Hypothalamus (tissue), 51 donors: Measurements from ENCODE around the gene SCOC.
A peak's percentile ranks its signal among the peaks of the same experiment; 100 is the strongest.
"Not testable (repeated sequence)": the region's sequence is repeated elsewhere in the genome, so short reads cannot be mapped to it uniquely, and the experiment has no call there.

Source experiments
- DNase-seq, 51 donors: peaks; one replicate each; lab custom pipeline; 2025; lab: John Stamatoyannopoulos, UW

Gene SCOC

DNA sequence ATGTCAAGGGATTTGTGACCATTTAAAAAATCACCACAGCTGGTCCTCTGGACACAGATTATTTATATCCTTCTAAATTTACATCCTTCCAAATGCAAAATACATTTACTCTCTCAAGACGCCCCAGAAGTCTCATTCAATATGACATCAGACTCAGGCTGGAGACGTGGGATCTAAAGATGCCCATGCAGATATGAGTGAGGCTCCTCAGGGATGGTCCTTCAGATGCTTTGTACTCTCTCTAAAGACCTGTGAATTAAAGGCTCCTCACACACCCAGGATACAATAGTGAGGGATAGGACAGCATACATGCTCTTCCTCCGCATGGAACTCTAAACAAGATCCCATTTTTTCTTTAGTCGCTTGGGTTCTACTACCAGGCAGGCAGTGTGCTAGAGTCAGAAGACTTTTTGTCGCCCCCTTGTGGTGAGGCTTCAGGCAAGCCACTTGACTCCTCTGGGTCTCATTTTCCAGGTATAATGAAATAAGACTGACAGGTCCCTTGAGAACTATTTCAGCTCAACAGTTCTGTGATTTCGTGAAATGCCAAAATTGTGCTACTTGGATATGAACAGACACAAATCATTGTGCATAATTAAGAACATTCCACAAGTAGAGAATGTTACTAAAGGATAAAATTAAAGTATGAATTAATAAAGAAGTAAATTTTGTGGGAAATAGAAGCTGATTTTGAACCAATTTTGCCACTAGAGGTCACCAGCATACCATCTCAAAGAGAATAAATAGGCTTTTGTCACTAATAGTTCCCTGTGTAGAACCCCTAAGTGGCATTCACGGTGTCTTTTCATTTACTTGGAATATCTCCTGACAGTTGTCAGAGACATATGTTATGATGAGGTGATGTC is 13.7 kb upstream of the SCOC start:
- peak in 38 of 51 donors; percentile 1 to 79 (median 37) for DNase-seq

DNA sequence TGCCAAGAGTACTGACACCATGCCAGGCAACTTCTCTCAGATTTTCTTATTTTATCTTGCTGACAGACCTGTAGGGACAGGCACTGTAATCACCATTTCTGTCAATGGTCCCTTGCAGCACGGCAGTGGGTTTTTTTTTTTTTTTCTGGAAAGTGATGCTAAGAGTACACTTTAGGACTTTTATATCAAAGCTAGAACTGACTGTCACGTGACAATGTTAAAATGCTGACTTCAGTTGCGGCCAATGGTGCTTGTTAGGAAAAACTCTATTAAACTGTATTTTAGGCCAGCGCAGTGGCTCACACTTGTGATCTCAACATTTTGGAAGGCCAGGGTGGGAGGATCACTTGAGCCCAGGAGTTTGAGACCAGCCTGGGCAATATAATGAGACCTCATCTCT is 12.3 kb upstream of the SCOC start:
- no peak for DNase-seq

DNA sequence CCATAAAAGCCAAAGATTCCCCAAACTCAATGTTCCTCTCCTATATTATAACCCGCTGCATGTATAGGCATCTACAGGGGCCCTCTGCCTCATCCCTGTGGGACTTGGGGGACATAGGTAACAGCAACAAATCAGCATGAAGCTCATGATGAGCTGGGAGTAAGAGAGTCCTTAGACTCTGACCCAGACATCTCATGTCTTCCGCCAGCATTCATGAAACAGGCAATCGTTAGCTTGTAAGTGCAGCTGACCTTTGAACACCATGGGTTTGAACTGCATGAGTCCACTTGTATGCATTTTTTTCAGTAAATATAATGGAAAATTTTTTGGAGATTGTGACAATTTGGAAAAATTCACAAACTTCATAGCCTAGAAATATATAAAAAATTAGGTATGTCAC is 10.4 kb upstream of the SCOC start:
- DNase-seq = no peak

DNA sequence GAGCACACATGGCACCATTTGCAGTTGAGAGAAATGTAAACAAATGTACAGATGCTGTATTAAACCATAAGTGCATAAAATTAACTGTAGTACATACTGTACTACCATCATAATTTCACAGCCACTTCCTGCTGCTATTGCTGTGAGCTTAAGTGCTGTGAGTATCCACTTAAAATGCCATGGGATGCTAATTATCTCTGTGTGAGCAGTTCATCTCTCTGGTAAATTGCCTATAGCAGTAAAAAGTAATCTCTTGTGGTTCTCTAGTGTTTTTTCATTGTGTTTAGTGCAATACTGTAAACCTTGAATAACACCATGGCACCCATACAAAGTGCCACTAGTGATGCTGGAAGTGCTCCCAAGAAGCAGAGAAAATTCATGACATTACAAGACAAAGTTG is 9.9 kb upstream of the SCOC start:
- no peak for DNase-seq

DNA sequence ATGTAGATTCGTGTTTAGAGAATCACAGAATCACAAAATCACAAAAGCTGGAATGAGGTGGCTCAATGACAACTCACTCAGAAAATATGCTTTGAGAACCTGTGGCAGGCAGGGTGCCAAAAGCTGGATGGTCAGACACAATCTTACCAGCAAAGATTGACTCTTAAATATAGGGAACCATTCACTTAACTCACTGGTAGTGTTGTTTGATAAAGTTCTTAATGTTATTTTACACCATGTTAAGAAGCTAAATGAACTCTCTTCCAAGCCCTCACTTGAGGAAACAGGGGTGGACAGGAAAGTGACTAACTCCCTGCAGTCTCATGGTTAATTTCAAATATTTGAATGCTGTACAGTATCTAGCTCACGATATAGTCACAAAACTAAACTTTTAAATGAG is 5.7 kb upstream of the SCOC start:
- DNase-seq = no peak

DNA sequence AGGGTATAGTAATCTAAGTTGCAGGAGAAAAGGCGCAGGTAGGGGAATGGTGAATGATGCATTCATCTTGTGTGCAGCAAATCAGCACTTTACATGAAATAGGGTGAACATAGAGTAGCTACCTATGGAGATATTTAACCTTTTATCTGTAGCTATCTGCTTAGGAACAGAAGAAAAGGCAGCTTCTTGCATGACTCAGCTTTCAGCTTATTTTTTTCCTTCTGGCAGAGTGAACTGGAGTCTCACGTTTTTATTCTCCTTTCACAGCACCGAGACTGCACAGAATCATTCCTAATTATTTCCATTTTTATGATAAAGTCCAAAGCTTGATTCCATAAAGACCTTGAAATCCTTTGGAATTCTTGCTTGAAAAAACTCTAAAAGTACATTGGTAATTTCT is 4.8 kb upstream of the SCOC start:
- DNase-seq = no peak

DNA sequence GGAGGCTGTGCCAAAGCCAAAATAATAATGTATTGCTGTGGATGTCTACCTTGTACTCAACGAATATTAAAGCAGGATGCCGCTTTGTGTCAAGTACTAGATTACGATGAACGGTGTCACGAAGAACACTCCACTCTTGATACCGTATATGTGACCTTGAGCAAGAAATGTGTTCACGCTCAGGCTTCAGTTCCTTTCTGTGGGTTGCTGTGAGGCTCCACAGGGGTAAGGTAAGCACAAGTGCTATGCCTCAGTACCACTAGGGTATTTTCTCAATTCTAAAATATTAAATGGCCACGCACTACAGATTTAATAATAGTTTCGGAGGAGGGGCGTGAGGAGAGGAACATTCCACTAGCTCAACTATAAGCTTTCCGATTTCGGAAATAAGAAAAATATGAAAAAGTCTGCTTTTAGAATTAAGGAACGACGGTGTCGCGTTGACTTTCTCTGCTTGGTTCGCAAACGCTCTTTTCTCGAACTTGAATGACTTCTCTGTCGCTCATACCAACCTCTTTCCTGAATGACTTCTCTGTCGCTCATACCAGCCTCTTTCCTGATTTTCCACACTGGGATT is 607 bp upstream of the SCOC start:
- peak in 2 of 51 donors; percentile 25 to 63 for DNase-seq

DNA sequence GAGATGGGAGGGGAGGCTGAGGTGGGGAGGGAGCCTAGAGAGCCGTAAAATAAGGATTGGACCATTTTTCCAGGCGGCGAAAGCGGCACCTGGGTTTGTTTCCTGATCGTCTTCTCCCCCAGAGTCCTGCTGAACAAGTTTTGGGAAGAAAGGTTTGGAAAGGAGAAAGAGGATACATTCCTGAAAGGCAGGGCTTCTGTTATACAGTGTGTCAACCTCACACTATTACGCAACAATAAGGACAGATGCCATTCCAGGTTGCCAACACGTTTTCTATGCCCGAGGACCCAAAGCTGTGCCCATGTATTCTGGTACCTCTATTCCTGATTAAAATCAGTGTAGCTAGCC is 658 bp downstream of the SCOC start:
- no peak for DNase-seq

DNA sequence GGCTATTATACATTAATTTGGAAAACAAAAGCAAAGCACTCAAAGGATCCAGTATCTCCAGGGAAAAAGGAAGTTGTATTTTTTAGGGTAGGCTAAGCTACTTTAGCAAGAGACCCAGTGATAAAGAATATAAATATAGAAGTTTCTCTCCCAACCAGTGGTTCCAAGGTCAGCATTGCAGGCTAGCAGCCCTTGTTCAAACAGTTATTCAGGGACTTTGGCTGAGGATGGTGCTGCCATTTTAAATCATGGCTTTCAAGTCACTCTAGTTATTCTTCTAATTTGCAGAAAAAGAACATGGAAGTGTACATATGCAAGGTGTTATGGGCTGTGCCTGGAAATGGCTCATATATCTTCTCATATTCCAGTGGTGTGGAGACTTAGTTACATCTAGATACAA is 9.3 kb downstream of the SCOC start:
- DNase-seq = no peak

DNA sequence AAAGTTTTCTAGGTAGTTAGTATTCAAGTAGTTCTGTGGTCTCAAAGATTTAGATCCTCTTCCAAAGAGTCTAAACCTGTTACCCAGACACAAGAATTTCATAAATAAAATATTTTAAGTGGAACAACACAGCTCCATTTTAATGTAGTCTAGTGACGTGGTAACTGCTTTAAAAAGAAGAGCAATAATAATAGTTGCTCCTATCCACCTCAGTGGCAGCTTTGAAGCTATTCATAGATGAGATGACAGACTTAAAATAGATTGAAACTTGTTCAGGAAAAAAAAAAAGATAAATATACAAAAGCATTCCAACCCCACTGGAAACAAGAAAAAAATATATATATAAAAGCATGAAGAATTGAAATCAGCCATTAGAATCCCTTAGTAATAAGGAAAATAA is 14.6 kb downstream of the SCOC start:
- no peak for DNase-seq

DNA sequence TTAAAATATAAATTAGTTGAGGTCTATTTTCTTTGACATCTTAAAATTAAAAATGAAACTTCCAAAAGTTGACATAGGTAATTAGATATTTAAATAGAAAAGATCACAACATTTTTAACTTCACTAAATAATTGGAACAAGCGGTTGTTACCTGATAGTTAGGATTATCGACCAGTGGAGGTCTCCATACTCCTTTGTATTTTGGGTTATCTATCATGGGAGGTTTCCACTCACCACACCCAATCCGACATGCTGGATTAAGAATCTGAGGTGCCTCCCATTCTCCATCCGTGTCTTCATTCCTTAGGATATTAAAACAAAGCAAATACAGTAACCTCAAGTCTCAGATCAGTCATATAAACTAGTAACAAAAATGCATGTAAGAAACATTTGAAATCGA is 22.2 kb downstream of the SCOC start:
- DNase-seq = no peak

DNA sequence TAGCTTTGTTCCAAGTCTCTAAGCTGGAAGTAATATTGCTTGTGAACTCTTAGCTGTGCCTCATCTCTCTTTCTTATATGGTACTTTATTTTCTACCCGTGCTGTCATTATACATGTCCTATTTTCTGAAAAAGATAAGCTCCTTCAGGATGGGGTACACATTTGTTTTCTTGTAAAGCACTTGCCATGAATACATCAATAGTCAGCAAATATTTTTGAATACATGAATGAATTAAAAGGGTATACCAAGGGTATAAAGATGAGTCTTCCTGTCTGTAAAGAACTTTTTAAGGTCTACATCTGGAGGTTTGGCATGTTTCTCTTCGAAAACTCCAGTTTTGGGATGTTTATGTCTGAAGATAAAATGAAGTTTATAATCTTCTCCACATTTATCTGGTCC is 26.7 kb downstream of the SCOC start:
- no peak for DNase-seq

DNA sequence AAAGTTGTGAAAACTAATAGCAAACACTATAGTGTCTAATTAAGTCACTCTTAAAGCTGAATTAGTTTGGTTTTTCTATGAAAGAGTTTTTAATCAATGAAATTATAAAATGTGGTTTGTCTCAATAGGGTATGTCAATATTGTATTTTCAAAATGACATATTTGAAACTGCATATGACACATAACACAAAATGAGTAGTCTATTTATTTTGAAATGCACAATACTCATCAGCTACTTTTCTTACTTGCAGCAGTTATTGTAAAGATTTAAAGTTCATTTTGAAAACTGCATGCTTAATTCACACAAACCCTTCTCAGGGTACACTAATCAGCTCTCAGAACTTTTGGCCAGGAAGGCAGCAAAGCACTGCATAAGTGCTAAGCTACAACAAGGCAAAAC is 32.8 kb downstream of the SCOC start:
- no peak for DNase-seq

DNA sequence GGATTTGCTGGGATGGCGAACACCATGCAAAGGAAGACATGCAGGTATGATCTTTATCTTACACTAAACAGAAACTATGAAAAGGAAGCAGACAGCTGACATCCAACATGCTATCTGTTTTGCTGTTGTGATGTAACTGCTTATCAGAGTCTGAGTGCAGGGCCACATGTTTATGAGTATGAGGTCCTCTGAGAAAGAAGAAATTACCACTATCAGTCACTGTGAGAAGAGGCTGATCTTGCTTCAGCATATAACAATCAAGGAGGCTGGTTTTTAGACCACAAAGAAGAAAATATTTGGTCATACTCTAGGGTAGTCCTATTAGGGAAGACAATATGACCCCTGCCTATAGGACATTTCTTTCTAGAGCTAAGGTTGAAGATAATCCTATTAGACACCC is 35.5 kb downstream of the SCOC start:
- no peak for DNase-seq

DNA sequence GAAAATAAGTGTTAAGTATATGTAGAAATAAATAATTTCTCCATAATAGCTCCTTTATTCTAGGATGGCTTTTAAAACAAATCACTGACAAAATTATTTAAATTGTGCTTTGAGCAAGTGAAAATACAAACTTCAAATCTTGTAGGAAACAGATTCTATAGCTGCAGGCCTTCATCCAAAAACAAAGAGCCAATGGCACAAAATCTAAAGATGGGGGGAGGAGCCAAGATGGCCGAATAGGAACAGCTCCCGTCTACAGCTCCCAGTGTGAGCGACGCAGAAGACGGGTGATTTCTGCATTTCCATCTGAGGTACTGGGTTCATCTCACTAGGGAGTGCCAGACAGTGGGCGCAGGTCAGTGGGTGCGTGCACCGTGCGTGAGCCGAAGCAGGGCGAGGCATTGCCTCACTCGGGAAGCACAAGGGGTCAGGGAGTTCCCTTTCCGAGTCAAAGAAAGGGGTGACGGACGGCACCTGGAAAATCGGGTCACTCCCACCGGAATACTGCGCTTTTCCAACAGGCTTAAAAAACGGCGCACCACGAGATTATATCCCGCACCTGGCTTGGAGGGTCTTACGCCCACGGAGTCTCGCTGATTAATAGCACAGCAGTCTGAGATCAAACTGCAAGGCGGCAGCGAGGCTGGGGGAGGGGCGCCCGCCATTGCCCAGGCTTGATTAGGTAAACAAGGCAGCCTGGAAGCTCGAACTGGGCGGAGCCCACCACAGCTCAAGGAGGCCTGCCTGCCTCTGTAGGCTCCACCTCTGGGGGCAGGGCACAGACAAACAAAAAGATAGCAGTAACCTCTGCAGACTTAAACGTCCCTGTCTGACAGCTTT is 39.9 kb downstream of the SCOC start:
- not testable (repeated sequence) for DNase-seq

DNA sequence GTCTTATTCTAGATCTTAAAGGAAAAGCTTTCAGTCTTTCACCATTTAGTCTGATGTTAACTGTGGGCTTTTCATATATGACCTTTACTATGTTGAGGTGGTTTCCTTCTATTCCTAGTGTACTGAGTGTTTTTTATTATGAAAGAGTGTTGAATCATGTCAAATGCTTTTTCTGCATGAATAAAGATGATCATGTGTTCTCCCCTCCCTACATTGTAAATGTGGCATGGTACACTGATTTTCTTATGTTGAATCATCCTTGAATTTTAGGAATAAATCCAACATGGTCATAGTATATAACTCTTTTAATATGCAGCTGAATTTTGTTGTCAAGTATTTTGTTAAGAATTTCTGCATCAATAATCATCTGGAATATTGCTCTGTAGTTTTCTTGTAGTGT is 49.7 kb downstream of the SCOC start:
- no peak for DNase-seq

DNA sequence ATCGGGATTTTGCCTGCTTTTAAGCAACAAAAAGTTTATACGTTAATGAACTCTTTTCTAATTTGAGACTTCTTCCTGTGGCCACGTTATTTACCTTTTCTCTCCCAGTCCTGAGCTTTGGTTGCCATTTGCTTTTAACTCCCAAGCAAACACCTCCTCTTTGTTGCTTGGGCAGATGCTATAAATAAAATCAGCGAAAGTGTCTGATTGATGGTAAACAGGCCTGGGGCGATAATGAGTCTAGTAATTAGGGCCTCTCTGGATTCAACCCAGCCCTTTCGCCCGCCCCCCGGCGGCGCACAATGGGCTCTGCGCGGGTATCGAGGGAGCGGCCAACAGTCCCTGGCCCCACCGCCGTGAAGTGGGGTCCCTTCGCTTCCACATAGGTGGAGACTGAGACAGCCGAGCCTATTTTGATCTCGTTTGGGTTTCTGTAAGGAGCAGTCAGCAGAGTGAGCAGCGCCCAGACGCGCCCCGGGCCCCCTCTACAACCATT is 53.2 kb downstream of the SCOC start:
- DNase-seq = peak in 10 of 51 donors; percentile 0 to 34 (median 22)

DNA sequence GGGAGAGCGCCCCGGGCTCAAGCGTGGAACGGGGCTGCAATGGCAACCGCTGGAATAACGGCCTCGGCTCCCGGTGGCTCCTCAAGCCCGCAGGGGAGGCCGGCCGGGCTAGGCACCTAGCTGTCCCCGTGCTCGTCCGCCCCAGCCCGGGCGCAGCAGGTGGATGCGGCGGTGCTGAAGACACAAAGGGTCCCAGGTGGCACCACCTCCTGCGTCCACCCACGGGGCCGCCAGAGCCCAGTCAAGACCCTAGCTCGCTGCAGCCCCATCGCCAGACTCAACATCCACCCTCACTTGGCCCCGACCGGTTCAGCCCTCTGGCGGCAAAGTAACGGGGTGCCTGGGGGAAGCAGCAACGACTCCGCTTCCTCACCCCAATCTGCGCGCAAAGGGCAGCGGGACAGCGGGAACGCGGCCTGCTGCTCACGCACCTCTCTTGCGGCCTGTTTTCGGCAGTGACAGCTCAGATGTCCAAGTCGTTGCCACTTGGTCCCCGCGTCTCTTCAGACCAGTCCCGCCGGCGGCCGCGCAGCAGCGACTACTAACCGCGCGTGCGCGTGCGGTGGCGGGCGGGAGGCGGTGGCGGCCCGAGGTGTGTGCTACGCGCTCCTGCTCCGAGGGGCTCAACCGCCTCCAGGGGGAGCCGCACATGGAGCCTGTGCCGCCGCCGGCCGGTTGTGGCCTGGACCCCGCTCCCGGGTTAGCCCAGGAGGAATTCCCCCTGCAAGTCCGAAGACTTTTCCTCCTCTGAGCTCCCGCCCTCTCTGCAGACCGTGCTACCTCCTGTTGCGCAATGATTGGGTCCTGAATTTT is 53.9 kb downstream of the SCOC start, which contains the start of gene CLGN:
TSS of gene CLGN (minus strand) at position 543 of the 813 bp plus-strand sequence. CDS start 14,570 bp downstream, outside the sequence.
- DNase-seq = peak in 47 of 51 donors; percentile 4 to 81 (median 40)

DNA sequence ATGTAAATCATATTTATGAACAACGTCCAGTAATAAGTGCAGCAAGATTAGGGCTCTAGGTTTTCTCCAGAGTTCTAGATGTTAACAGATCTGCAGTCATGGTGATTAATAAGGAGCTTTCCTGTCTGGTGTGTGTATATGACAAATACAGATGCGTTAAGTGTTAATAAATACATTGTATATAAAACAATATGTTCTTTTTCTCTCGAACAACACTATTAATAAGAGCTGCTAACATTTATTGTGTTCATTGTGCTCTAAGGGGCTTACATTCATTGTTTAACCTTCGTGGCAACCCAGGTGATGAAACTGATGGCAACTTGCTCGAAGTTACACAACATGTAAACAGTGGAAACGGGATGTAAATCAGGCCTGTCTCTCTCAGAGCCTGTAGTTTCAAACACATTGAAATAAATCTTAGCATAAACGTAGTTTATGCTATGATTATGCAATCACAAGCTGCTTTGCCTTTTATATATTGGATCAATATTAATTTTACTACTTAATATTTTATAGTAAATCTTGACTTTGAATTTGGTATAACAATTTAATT is 54.5 kb downstream of the SCOC start:
- DNase-seq = no peak
